GM18507 (cell line): Measurements from ENCODE around the gene CPO.

Experiments
- DNase-seq: peaks from one replicate; pipeline ENCODE4 v3.0.0; 2011; ENCODE audit warnings: low read depth; ENCODE audit not compliant: insufficient read length; ENCODE audit errors: extremely low spot score
- FAIRE-seq: peaks from 2 replicates; lab custom pipeline; 2011; peaks lifted over from hg19 to GRCh38; lab: Jason Lieb, UNC

Gene CPO

DNA sequence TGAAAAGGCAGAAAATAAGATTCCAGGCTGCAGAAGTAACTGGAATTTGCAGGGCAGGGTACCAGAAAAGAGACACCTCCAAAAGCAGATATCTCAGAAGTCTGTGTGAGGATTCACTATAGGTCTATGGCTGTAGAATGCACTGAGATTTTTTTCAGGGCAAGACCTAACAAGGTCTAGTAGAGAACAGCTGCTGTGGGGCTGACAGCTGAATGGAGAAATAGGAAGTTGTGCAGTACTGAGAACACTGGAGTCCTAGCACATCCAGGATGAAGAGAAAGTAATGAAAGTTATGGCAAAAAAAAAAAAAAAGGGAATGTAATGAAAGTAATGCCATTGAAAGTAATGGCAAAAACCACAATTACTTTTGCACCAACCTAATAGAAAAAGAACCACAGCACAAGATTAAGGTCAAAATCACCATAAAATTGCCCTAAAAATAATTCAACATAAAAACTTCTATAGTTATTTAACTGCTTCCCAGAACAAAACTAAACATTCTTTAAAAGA is 57.3 kb downstream of the CPO start:
- no peak for DNase-seq
- no peak for FAIRE-seq

DNA sequence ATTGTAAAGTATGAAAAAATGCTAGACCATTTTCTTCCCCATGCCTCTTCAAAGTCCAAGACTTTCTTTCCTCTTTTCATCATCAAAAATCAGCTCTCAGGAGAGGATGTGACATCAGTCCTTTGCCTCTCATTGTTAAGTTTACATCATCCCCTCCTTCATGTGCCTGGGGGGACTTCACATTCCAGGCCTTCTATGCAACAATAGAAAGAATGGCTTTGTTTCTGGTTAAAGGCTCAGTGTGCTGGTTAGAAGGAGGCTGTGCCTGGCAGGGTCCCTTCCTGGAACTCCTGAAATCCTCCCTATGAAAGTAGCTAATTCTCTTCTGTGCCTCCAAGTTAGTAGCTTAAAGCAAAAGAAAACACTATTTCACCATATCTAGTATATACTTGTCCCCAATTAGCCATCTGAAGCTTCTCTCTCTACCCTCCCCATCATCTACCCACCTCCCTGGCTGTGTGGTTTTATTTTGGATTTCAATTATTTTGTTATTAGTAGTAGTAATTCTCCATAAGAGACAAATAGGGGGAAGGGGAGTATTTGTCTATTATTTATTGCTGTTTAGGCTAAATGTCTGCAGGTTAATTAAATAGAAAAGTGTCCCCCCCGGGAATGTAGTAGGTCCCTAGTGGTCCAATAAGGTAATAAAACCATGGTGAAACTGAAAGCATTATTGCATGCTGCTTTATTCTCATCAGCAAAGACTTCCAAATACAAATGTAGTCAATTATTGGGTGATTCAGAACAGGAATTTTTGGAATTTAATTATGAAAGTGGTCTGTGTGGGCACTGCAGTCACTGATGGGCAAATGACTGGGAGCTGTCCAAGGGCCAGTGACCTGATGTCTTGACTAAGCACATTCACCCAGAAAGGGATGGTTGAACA is 69.0 kb downstream of the CPO start:
- DNase-seq = no peak
- no peak for FAIRE-seq

- DNase-seq (no peak), FAIRE-seq (no peak)
Measured at GRCh38 chr2:207012461-207012860, 73.1 kb downstream of the CPO start.

- DNase-seq (no peak), FAIRE-seq (no peak)
Measured at GRCh38 chr2:207014424-207014823, 75.1 kb downstream of the CPO start.

GRCh38 chr2:207015901-207016300 is 76.6 kb downstream of the CPO start:
- FAIRE-seq = no peak

More at GRCh38 chr2:207015901-207016300, 76.6 kb downstream of the CPO start:
- no peak for DNase-seq
